CD14-positive monocyte (primary cell): Measurements from ENCODE around the gene GRN. TPM values are rescaled to one million over a fixed set of nuclear protein-coding genes. Genes with fewer than 3 reads are reported as not detected.
"Not testable (repeated sequence)": the region's sequence is repeated elsewhere in the genome, so short reads cannot be mapped to it uniquely, and the experiment has no call there.

ENCODE experiments used
- DNase-seq, 3 donors: peaks; one replicate each; pipeline ENCODE4 v3.0.0-alpha.2; 2011 to 2022
- H2AFZ ChIP-seq: 2 replicates; pipeline ENCODE4 v1.6.0; 2012; ENCODE audit warnings: mild to moderate bottlenecking, low read depth, low read length, inconsistent platforms; ENCODE audit not compliant: insufficient read depth, poor library complexity, severe bottlenecking
- H3K27ac ChIP-seq, 2 donors: 1 replicate in 1 of 2; 2 replicates in 1 of 2; pipeline ENCODE4 v1.5.1; 2012 to 2013; ENCODE audit warnings: low read length in 2 of 2, control low read depth in 1 of 2, inconsistent platforms in 1 of 2, low read depth in 1 of 2, mild to moderate bottlenecking in 1 of 2
- H3K27me3 ChIP-seq, 2 donors: one replicate each; pipeline versions ENCODE4 v1.6.0 to v1.6.1; 2011 to 2013; ENCODE audit warnings: low read length in 2 of 2; ENCODE audit not compliant: control insufficient read depth in 2 of 2, insufficient read depth in 2 of 2
- H3K36me3 ChIP-seq, 2 donors: replicated peaks in 1 of 2; 1 replicate in 1 of 2; 2 replicates in 1 of 2; pipeline versions ENCODE4 v1.5.1 to v1.6.1; 2012 to 2013; ENCODE audit warnings: low read length in 2 of 2, control low read depth in 1 of 2, inconsistent platforms in 1 of 2, mild to moderate bottlenecking in 1 of 2; ENCODE audit not compliant: insufficient read depth in 2 of 2, control insufficient read depth in 1 of 2
- H3K4me1 ChIP-seq, 2 donors: 1 replicate in 1 of 2; 2 replicates in 1 of 2; pipeline versions ENCODE4 v1.5.1 to v1.6.1; 2012 to 2013; ENCODE audit warnings: low read length in 2 of 2, control low read depth in 1 of 2, inconsistent platforms in 1 of 2, mild to moderate bottlenecking in 1 of 2, moderate library complexity in 1 of 2; ENCODE audit not compliant: insufficient read depth in 2 of 2, control insufficient read depth in 1 of 2
- H3K4me2 ChIP-seq: replicated peaks from 2 replicates; pipeline ENCODE3; 2012; ENCODE audit warnings: low read length, moderate library complexity, mild to moderate bottlenecking; ENCODE audit not compliant: poor library complexity, severe bottlenecking; ENCODE audit errors: extremely low read depth
- H3K4me3 ChIP-seq, 3 experiments: fragments of 200-600 bp in 1 of 3; sonication (generic) in 1 of 3; replicated peaks in 1 of 3; 1 replicate in 2 of 3; 2 replicates in 1 of 3; pipeline ENCODE4 v1.5.1; 2011 to 2013; ENCODE audit warnings: low read length in 3 of 3, mild to moderate bottlenecking in 3 of 3, control low read depth in 2 of 3, low read depth in 2 of 3, inconsistent platforms in 1 of 3, moderate library complexity in 1 of 3
- H3K79me2 ChIP-seq: 2 replicates; pipeline ENCODE4 v1.6.0; 2012; ENCODE audit warnings: mild to moderate bottlenecking, control low read depth, inconsistent platforms, low read length, moderate library complexity; ENCODE audit not compliant: insufficient read depth
- H3K9ac ChIP-seq: 2 replicates; pipeline ENCODE4 v1.6.0; 2017; ENCODE audit warnings: low read length, mild to moderate bottlenecking; ENCODE audit not compliant: insufficient read depth, poor library complexity, severe bottlenecking
- H3K9me3 ChIP-seq, 2 donors: replicated peaks in 1 of 2; 1 replicate in 1 of 2; 2 replicates in 1 of 2; pipeline versions ENCODE4 v1.5.1 to v1.6.1; 2012 to 2013; ENCODE audit warnings: low read length in 2 of 2, control low read depth in 1 of 2; ENCODE audit not compliant: control insufficient read depth in 1 of 2, insufficient read depth in 1 of 2
- H4K20me1 ChIP-seq: 2 replicates; pipeline ENCODE4 v1.6.0; 2012; ENCODE audit warnings: mild to moderate bottlenecking, low read length, control low read depth, moderate library complexity; ENCODE audit not compliant: insufficient read depth
- H3K27ac Mint-ChIP-seq, 7 donors: one replicate each; pipeline ENCODE4 v1.8.0; 2020; ENCODE audit warnings: mild to moderate bottlenecking in 7 of 7, mixed read lengths in 7 of 7, moderate library complexity in 6 of 7, inconsistent platforms in 2 of 7
- H3K27me3 Mint-ChIP-seq, 3 donors: one replicate each; pipeline ENCODE4 v1.8.0; 2021 to 2022; ENCODE audit warnings: low read depth in 3 of 3, mild to moderate bottlenecking in 3 of 3, mixed read lengths in 3 of 3, moderate library complexity in 3 of 3, inconsistent platforms in 1 of 3
- H3K36me3 Mint-ChIP-seq, 2 donors: one replicate each; pipeline ENCODE4 v1.8.0; 2020; ENCODE audit warnings: mixed read lengths in 2 of 2, inconsistent platforms in 1 of 2, mild to moderate bottlenecking in 1 of 2
- H3K4me1 Mint-ChIP-seq: one replicate; pipeline ENCODE4 v1.8.0; 2020; ENCODE audit warnings: mild to moderate bottlenecking, mixed read lengths
- H3K4me3 Mint-ChIP-seq, 2 donors: one replicate each; pipeline ENCODE4 v1.8.0; 2020; ENCODE audit warnings: mild to moderate bottlenecking in 2 of 2, mixed read lengths in 2 of 2, moderate library complexity in 1 of 2
- H3K9me3 Mint-ChIP-seq, 7 donors: one replicate each; pipeline ENCODE4 v1.8.0; 2020 to 2022; ENCODE audit warnings: mixed read lengths in 7 of 7, mild to moderate bottlenecking in 6 of 7, moderate library complexity in 6 of 7, inconsistent platforms in 2 of 7
- WGBS: methylation state at CpG from one replicate; pipeline ENCODE4 v1.1.5; 2013; ENCODE audit warnings: missing lambda C conversion rate; ENCODE audit not compliant: insufficient coverage; 5-methylcytosine and 5-hydroxymethylcytosine counted together
- intact Hi-C, 2 donors: fragments of 100-400 bp; cut with micrococcal nuclease; formaldehyde crosslinking; loops; one replicate each; pipeline versions ENCODE4 v1.15.0 to v1.15.1; 2023
- polyA plus RNA-seq, 3 donors: library from polyadenylated mRNA; depleted of rRNA in 1 of 3; unstranded in 2 of 3; stranded (reverse) in 1 of 3; fragments of 300-500 nt in 2 of 3; fragments of >200 nt in 1 of 3; fragmentation: Illumina TruSeq in 2 of 3; gene quantifications; 1 replicate in 2 of 3; 2 replicates in 1 of 3; pipeline ENCODE4 v1.2.3, GENCODE V29; 2012 to 2021
- TF ChIP-seq, protein P1 (sequence below): fragments of 200-600 bp; IDR thresholded peaks from one replicate; pipeline ENCODE4 v1.8.0; 2022; ENCODE audit warnings: antibody characterized with exemption, mild to moderate bottlenecking

Gene GRN
- polyA plus RNA-seq, 3 donors, result 1,303 to 1,960 (median 1,361) TPM

DNA sequence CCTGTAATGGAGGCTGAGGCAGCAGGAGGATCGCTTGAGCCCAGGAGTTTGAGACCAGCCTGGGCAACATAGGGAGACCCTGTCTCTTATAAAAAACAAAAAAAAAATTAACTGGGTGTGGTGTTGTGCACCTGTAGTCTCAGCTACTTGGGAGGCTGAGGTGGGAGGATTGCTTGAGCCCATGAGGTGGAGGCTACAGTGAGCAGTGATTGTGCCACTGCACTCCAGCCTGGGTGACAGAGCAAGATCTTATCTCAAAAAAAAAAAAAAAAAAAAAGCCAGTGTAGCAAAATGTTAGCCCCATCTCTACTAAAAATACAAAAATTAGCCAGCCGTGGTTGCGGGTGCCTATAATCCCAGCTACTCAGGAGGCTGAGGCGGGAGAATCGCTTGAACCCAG lies 14.8 kb upstream of the GRN start:
- H3K36me3 Mint-ChIP-seq, H3K27me3 Mint-ChIP-seq, intact Hi-C loops: not testable (repeated sequence)

DNA sequence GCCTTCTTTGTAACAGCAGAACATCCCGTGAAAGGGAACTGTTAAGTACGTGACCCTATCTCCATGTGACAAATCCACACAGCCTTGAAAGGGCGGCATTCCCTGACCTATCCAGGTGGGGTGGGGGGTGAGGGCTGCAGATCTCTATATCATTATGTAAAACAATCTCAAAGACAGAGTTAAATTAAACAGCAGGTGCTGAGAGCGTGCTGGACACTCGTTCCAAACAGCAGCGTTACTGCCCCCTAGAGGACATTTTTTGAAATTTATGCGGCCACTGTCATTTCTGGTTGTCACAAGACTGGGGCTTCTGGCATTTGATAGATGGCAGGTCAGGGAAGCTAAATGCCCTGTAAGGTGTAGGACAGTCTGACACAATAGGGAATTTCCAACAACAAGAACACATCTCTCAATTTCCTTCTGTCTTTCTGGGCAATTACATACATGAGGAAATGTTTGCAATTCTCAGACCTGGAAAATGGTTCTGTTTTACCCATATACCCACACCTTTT lies 13.8 kb upstream of the GRN start:
- H3K9me3 Mint-ChIP-seq, result peaks cover 0 to 4% (median 0%) of the 10 kb centered on the region in 7 donors
- H3K4me1 Mint-ChIP-seq, result peaks cover 65% of the 10 kb centered on the region
- peak overlapping the region; percentile 83 to 95 (median 89) for H3K27ac Mint-ChIP-seq
- no peak overlapping the region for H3K9ac ChIP-seq
- H3K27me3 ChIP-seq, result no peaks in the 10 kb centered on the region
- peaks cover 61 to 68% of the 10 kb centered on the region in 2 donors for H3K4me1 ChIP-seq
- no peaks in the 10 kb centered on the region for H3K27me3 Mint-ChIP-seq
- peak overlapping the region; percentile 44 for H3K4me2 ChIP-seq
- no peaks in the 10 kb centered on the region for H3K36me3 ChIP-seq
- H2AFZ ChIP-seq, result no peak overlapping the region
- H3K4me3 Mint-ChIP-seq, result peak overlapping the region in 1 of 2 donors; percentile 69
- intact Hi-C loops, result no loop called here
- DNase-seq, result peak; percentile 82 to 93 (median 91)
- H3K27ac ChIP-seq, result peak overlapping the region in 1 of 2 donors; percentile 86
- no peaks in the 10 kb centered on the region for H4K20me1 ChIP-seq
- TF ChIP-seq, protein P1, sequence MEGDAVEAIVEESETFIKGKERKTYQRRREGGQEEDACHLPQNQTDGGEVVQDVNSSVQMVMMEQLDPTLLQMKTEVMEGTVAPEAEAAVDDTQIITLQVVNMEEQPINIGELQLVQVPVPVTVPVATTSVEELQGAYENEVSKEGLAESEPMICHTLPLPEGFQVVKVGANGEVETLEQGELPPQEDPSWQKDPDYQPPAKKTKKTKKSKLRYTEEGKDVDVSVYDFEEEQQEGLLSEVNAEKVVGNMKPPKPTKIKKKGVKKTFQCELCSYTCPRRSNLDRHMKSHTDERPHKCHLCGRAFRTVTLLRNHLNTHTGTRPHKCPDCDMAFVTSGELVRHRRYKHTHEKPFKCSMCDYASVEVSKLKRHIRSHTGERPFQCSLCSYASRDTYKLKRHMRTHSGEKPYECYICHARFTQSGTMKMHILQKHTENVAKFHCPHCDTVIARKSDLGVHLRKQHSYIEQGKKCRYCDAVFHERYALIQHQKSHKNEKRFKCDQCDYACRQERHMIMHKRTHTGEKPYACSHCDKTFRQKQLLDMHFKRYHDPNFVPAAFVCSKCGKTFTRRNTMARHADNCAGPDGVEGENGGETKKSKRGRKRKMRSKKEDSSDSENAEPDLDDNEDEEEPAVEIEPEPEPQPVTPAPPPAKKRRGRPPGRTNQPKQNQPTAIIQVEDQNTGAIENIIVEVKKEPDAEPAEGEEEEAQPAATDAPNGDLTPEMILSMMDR, result peak; percentile 85
- H3K79me2 ChIP-seq, result peaks cover 3% of the 10 kb centered on the region
- H3K36me3 Mint-ChIP-seq, result no peaks in the 10 kb centered on the region
- H3K9me3 ChIP-seq, result no peaks in the 10 kb centered on the region
- peak overlapping the region in 1 of 3 experiments; percentile 12 for H3K4me3 ChIP-seq
- 0% methylated on average over 1 of the region's 7 CpGs for WGBS

More for the DNA sequence above, 14.8 kb upstream of the GRN start:
- not testable (repeated sequence) for H3K4me3 ChIP-seq, DNase-seq, H3K9ac ChIP-seq, H3K9me3 ChIP-seq, H3K36me3 ChIP-seq, H3K27ac Mint-ChIP-seq, H3K27me3 ChIP-seq, H2AFZ ChIP-seq, H3K79me2 ChIP-seq, H3K27ac ChIP-seq, H3K4me2 ChIP-seq, H3K4me3 Mint-ChIP-seq, H4K20me1 ChIP-seq, H3K9me3 Mint-ChIP-seq
- peaks cover 61 to 68% of the 10 kb centered on the region in 2 donors for H3K4me1 ChIP-seq
- H3K4me1 Mint-ChIP-seq, result peaks cover 64% of the 10 kb centered on the region
- no CpG with 5 or more reads among the region's 5 CpGs for WGBS
